H1 (cell line): Measurements from ENCODE around the gene TCF4. TPM values are rescaled to one million over a fixed set of nuclear protein-coding genes. Genes with fewer than 3 reads are reported as not detected.

ENCODE experiments used
- CTCF ChIA-PET: fragments of 300-600 bp; sonication (Branson Sonifier 250); formaldehyde crosslinking; loops from one replicate; lab custom pipeline; 2021; ENCODE audit not compliant: partially characterized antibody; lab: Charles Lee
- POLR2A ChIA-PET: fragments of 300-600 bp; sonication (Branson Sonifier 250); formaldehyde crosslinking; loops from one replicate; lab custom pipeline; 2021; ENCODE audit warnings: inconsistent platforms; ENCODE audit not compliant: partially characterized antibody; lab: Charles Lee
- DNase-seq, 2 experiments: peaks; one replicate each; pipeline versions ENCODE4 v3.0.0 to v3.0.0-alpha.2; 2010 to 2022; ENCODE audit warnings: low spot score in 2 of 2, low read depth in 1 of 2, mixed read lengths in 1 of 2
- FAIRE-seq: peaks from 2 replicates; lab custom pipeline; 2011; peaks lifted over from hg19 to GRCh38; lab: Jason Lieb, UNC
- H2AFZ ChIP-seq: 2 replicates; pipeline ENCODE4 v1.8.1; 2012; ENCODE audit warnings: low read length, inconsistent platforms
- H2AK5ac ChIP-seq: 2 replicates; pipeline ENCODE4 v1.6.1; 2013; ENCODE audit warnings: low read depth, low read length
- H2BK120ac ChIP-seq: replicated peaks from 2 replicates; pipeline ENCODE3; 2013; ENCODE audit warnings: low read depth, low read length, inconsistent platforms
- H2BK12ac ChIP-seq: 2 replicates; pipeline ENCODE4 v1.6.1; 2013; ENCODE audit warnings: low read depth, low read length
- H2BK15ac ChIP-seq: 2 replicates; pipeline ENCODE4 v1.6.1; 2013; ENCODE audit warnings: low read length
- H2BK20ac ChIP-seq: 2 replicates; pipeline ENCODE4 v1.6.1; 2013; ENCODE audit warnings: low read length
- H2BK5ac ChIP-seq: 2 replicates; pipeline ENCODE4 v1.6.1; 2013; ENCODE audit warnings: low read depth, low read length
- H3K14ac ChIP-seq: 2 replicates; pipeline ENCODE4 v1.6.1; 2013; ENCODE audit warnings: inconsistent platforms; ENCODE audit not compliant: insufficient read length
- H3K18ac ChIP-seq: 2 replicates; pipeline ENCODE4 v1.6.1; 2013; ENCODE audit warnings: low read length; ENCODE audit errors: extremely low read depth
- H3K23ac ChIP-seq: 2 replicates; pipeline ENCODE4 v1.6.1; 2013; ENCODE audit warnings: inconsistent platforms; ENCODE audit not compliant: insufficient read length
- H3K23me2 ChIP-seq: 2 replicates; pipeline ENCODE4 v1.6.1; 2013; ENCODE audit warnings: low read depth, low read length
- H3K27ac ChIP-seq: 2 replicates; pipeline ENCODE4 v1.6.1; 2011; ENCODE audit warnings: low read depth, low read length, inconsistent platforms
- H3K27me3 ChIP-seq, 4 experiments: replicated peaks in 1 of 4; 1 replicate in 1 of 4; 2 replicates in 3 of 4; pipeline versions ENCODE4 v1.6.1 to v1.8.1; 2011 to 2013; ENCODE audit warnings: low read length in 3 of 4, mild to moderate bottlenecking in 3 of 4, inconsistent platforms in 2 of 4, mixed read lengths in 2 of 4, moderate library complexity in 1 of 4; ENCODE audit not compliant: control insufficient read depth in 3 of 4, insufficient read depth in 3 of 4; ENCODE audit errors: extremely low read depth in 1 of 4
- H3K36me3 ChIP-seq, 4 experiments: 2 replicates each; pipeline versions ENCODE4 v1.6.1 to v1.8.1; 2011 to 2013; ENCODE audit warnings: mild to moderate bottlenecking in 4 of 4, low read length in 3 of 4, moderate library complexity in 2 of 4, control low read depth in 1 of 4, inconsistent platforms in 1 of 4; ENCODE audit not compliant: insufficient read depth in 4 of 4, control insufficient read depth in 2 of 4
- H3K4ac ChIP-seq: replicated peaks from 2 replicates; pipeline ENCODE3; 2013; ENCODE audit warnings: low read length, low read depth, mixed read lengths, inconsistent platforms; ENCODE audit not compliant: insufficient read length
- H3K4me1 ChIP-seq, 4 experiments: replicated peaks in 1 of 4; 1 replicate in 1 of 4; 2 replicates in 3 of 4; pipeline versions ENCODE4 v1.6.1 to v1.8.1; 2011 to 2013; ENCODE audit warnings: low read length in 3 of 4, inconsistent platforms in 2 of 4, mixed read lengths in 1 of 4; ENCODE audit not compliant: insufficient read depth in 4 of 4, control insufficient read depth in 3 of 4
- H3K4me2 ChIP-seq, 2 experiments: 2 replicates each; pipeline versions ENCODE4 v1.6.1 to v1.8.1; 2011 to 2013; ENCODE audit warnings: low read depth in 2 of 2, low read length in 2 of 2, control low read depth in 1 of 2, inconsistent platforms in 1 of 2, mild to moderate bottlenecking in 1 of 2; ENCODE audit not compliant: insufficient read depth in 1 of 2
- H3K4me3 ChIP-seq, 4 experiments: fragments of 200-600, 300-600 bp in 1 of 4; sonication (generic), shearing (Covaris generic), sonication (Bioruptor Twin) in 1 of 4; 2 replicates each; pipeline versions ENCODE4 v1.5.1 to v1.8.1; 2011 to 2016; ENCODE audit warnings: low read length in 4 of 4, low read depth in 3 of 4, control low read depth in 2 of 4, inconsistent platforms in 2 of 4, mild to moderate bottlenecking in 2 of 4, mixed read lengths in 1 of 4, moderate library complexity in 1 of 4; ENCODE audit not compliant: insufficient read depth in 2 of 4; ENCODE audit errors: extremely low read depth in 1 of 4
- H3K56ac ChIP-seq: replicated peaks from 2 replicates; pipeline ENCODE3; 2013; ENCODE audit warnings: low read depth, mild to moderate bottlenecking, mixed read lengths, low read length, inconsistent platforms; ENCODE audit not compliant: insufficient read length
- H3K79me1 ChIP-seq: 2 replicates; pipeline ENCODE4 v1.6.1; 2013; ENCODE audit warnings: low read depth, low read length, control low read depth
- H3K79me2 ChIP-seq, 2 experiments: 2 replicates each; pipeline versions ENCODE4 v1.6.1 to v1.8.1; 2012 to 2013; ENCODE audit warnings: low read length in 2 of 2, mild to moderate bottlenecking in 2 of 2, inconsistent platforms in 1 of 2; ENCODE audit not compliant: insufficient read depth in 2 of 2, control insufficient read depth in 1 of 2
- H3K9ac ChIP-seq, 4 experiments: replicated peaks in 1 of 4; 1 replicate in 1 of 4; 2 replicates in 3 of 4; pipeline versions ENCODE4 v1.6.1 to v1.8.1; 2011 to 2013; ENCODE audit warnings: low read depth in 3 of 4, low read length in 3 of 4, control low read depth in 2 of 4, mild to moderate bottlenecking in 2 of 4, moderate library complexity in 2 of 4, inconsistent platforms in 1 of 4; ENCODE audit errors: extremely low read depth in 1 of 4
- H3K9me3 ChIP-seq, 2 experiments: 2 replicates each; pipeline versions ENCODE4 v1.6.1 to v1.8.1; 2012 to 2013; ENCODE audit warnings: mild to moderate bottlenecking in 2 of 2, moderate library complexity in 2 of 2, control low read depth in 1 of 2, inconsistent platforms in 1 of 2, low read depth in 1 of 2, low read length in 1 of 2, mixed read lengths in 1 of 2; ENCODE audit not compliant: insufficient read depth in 2 of 2
- H4K20me1 ChIP-seq, 2 experiments: replicated peaks in 1 of 2; 2 replicates each; pipeline versions ENCODE3 to v1.8.1; 2011 to 2013; ENCODE audit warnings: inconsistent platforms in 2 of 2, low read length in 2 of 2, mild to moderate bottlenecking in 1 of 2; ENCODE audit not compliant: insufficient read depth in 2 of 2, control insufficient read depth in 1 of 2
- H4K5ac ChIP-seq: 2 replicates; pipeline ENCODE4 v1.6.1; 2013; ENCODE audit warnings: low read length, low read depth, mixed read lengths, inconsistent platforms; ENCODE audit not compliant: insufficient read length
- H4K8ac ChIP-seq: 2 replicates; pipeline ENCODE4 v1.8.0; 2013; ENCODE audit warnings: mild to moderate bottlenecking, moderate library complexity, low read length, inconsistent platforms; ENCODE audit not compliant: insufficient read depth; ENCODE audit errors: extremely low read depth
- H4K91ac ChIP-seq: replicated peaks from 2 replicates; pipeline ENCODE3; 2013; ENCODE audit warnings: low read length, mixed read lengths, inconsistent platforms; ENCODE audit not compliant: insufficient read length
- BACH1 ChIP-seq: IDR thresholded peaks from 2 replicates; pipeline ENCODE4 v1.6.1; 2012; ENCODE audit warnings: low read length, improper control_type of control experiment
- GTF2F1 ChIP-seq: IDR thresholded peaks from 2 replicates; pipeline ENCODE4 v1.6.1; 2012; ENCODE audit warnings: low read depth, low read length, improper control_type of control experiment, borderline replicate concordance
- KDM5A ChIP-seq: fragments of 200-600 bp; IDR thresholded peaks from 2 replicates; pipeline ENCODE4 v1.7.1; 2012; ENCODE audit warnings: mild to moderate bottlenecking, low read length, inconsistent platforms, mixed read lengths
- NRF1 ChIP-seq: IDR thresholded peaks from 2 replicates; pipeline ENCODE4 v1.6.1; 2011; ENCODE audit warnings: mild to moderate bottlenecking, low read depth, low read length, improper control_type of control experiment
- ZNF274 ChIP-seq: IDR thresholded peaks from 2 replicates; pipeline ENCODE4 v1.7.0; 2012; ENCODE audit warnings: low read length, borderline replicate concordance; ENCODE audit errors: extremely low read depth
- WGBS, 2 experiments: shearing (Covaris generic) in 1 of 2; methylation state at CpG; one replicate each; pipeline versions ENCODE4 v1.1.6 to v1.1.7; 2013 to 2015; ENCODE audit warnings: low lambda C conversion rate in 2 of 2, mixed read lengths in 2 of 2, inconsistent platforms in 1 of 2, low coverage in 1 of 2, missing lambda C conversion rate in 1 of 2; ENCODE audit not compliant: insufficient replicate concordance in 2 of 2, insufficient coverage in 1 of 2, insufficient read length in 1 of 2; ENCODE audit errors: extremely low coverage in 1 of 2, missing lambda C conversion rate in 1 of 2; 5-methylcytosine and 5-hydroxymethylcytosine counted together
- polyA plus RNA-seq, 7 experiments: library from polyadenylated mRNA; depleted of rRNA in 3 of 7; stranded (reverse) in 5 of 7; unstranded in 2 of 7; fragments of >200 nt in 5 of 7; fragments of 200-250 nt in 2 of 7; gene quantifications; 1 replicate in 5 of 7; 2 replicates in 1 of 7; 4 replicates in 1 of 7; pipeline versions ENCODE4 v1.2.1 to v1.2.3, GENCODE V29; 2011 to 2013; ENCODE audit warnings: missing spikeins in 2 of 7, mixed read lengths in 2 of 7
- total RNA-seq: library from RNA; stranded (reverse); fragmentation: NEBNext Ultra II Directional; extraction: Animal tissue kit (Norgen Biotek cat#: 25700); gene quantifications from 2 replicates; pipeline ENCODE4 v1.2.1, GENCODE V29; 2021

Gene TCF4
- total and polyA plus RNA-seq, 2 of the 8 experiments (the other 6 are each of a cell fraction or from before 2014, with no cell fraction given) = 59.3 to 118 TPM

DNA sequence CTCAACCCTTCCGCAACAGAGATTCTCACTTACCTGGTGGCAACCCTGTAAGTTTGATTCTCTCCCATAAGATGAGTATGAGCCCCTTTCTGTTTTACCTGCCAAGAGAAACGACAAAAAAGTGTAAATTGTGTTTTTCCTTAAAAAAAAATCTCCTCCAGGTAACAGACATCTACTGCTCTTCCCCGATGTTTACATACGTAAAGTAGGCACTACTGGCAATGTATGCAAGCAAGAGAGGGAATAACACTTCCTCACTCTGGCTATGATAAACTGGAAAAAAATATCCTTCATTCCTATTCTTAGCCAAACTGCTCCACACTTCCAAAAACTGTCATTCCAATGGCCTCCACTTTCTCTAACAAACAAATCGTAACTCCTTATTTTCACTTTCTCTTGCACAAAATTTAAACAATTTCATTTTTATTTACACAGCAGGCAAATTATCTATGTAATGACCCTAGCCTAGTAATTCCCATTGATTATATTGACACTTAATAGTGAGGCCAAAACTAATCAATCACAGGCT is 184.5 kb downstream of the TCF4 start:
- H3K4me2 ChIP-seq = no peak overlapping the region; a peak in 1 of 4 replicates
- H4K5ac ChIP-seq = no peak overlapping the region
- ChIA-PET CTCF (interaction anchor here (1.6 to 2.1 kb wide), 2 partner anchors 24 to 60 kb away, joined by 3 to 5 read pairs; no protein-coding TSS in a partner anchor), POLR2A (no interaction called here)
- H3K27me3 ChIP-seq = no peaks in the 10 kb centered on the region
- WGBS, 2 experiments = 57 to 100% methylated on average over 1 to 5 of the region's 5 CpGs
- H4K91ac ChIP-seq = no peak overlapping the region
- peaks cover 3 to 22% (median 17%) of the 10 kb centered on the region in 4 experiments; a peak in 5 of 7 replicates for H3K4me1 ChIP-seq
- H3K18ac ChIP-seq = no peak overlapping the region
- no peak overlapping the region for H3K4me3 ChIP-seq
- no peak overlapping the region for H3K4ac ChIP-seq
- no peaks in the 10 kb centered on the region; the same call in 1 of the 2 replicates for H3K79me1 ChIP-seq
- H3K27ac ChIP-seq = no peak overlapping the region
- H3K23ac ChIP-seq = no peak overlapping the region
- TF ChIP-seq BACH1 = no peak
- TF ChIP-seq NRF1 = no peak
- no peak for TF ChIP-seq ZNF274
- TF ChIP-seq KDM5A = no peak
- TF ChIP-seq GTF2F1 = no peak
- H3K79me2 ChIP-seq = peaks cover 0 to 85% of the 10 kb centered on the region in 2 experiments; a peak in 2 of 4 replicates
- H4K8ac ChIP-seq = no peak overlapping the region
- H3K14ac ChIP-seq = no peak overlapping the region
- DNase-seq (no peak), FAIRE-seq (no peak)
- H3K56ac ChIP-seq = no peak overlapping the region
- H2BK15ac ChIP-seq = no peak overlapping the region
- H2BK12ac ChIP-seq = no peak overlapping the region
- H2AFZ ChIP-seq = no peak overlapping the region
- no peaks in the 10 kb centered on the region; the same call in 1 of the 2 replicates for H3K23me2 ChIP-seq
- H2BK5ac ChIP-seq = no peak overlapping the region
- H2AK5ac ChIP-seq = no peak overlapping the region; the same call in 1 of the 2 replicates
- H2BK20ac ChIP-seq = no peak overlapping the region
- no peak overlapping the region for H2BK120ac ChIP-seq
- H3K36me3 ChIP-seq = no peaks in the 10 kb centered on the region
- H4K20me1 ChIP-seq = peaks cover 0 to 1% of the 10 kb centered on the region in 2 experiments
- no peak overlapping the region for H3K9ac ChIP-seq
- H3K9me3 ChIP-seq = no peaks in the 10 kb centered on the region
